Measurements from ENCODE around the gene NAXD.
A peak's percentile ranks its signal among the peaks of the same experiment; 100 is the strongest.
"Not testable (repeated sequence)": the region's sequence is repeated elsewhere in the genome, so short reads cannot be mapped to it uniquely, and the experiment has no call there.

Gene NAXD

GRCh38 chr13:110615322-110616102 is at the start of gene NAXD:
Gene NAXD, plus strand, starts transcription at chr13:110615545. Its CDS starts 57 bp downstream, at chr13:110615602.
- peak; percentile 85 for DNase-seq

- no peak for DNase-seq
Measured at GRCh38 chr13:110566171-110566570, 49.2 kb upstream of the NAXD start.

- no peak for DNase-seq
Measured at GRCh38 chr13:110568612-110569011, 46.7 kb upstream of the NAXD start.

GRCh38 chr13:110569962-110570361 is 45.4 kb upstream of the NAXD start:
- DNase-seq = not testable (repeated sequence)

GRCh38 chr13:110570886-110571285 is 44.5 kb upstream of the NAXD start:
- no peak for DNase-seq

- no peak for DNase-seq
Measured at GRCh38 chr13:110571896-110572777, 43.2 kb upstream of the NAXD start.

GRCh38 chr13:110572778-110573118 is 42.6 kb upstream of the NAXD start:
- DNase-seq = no peak

GRCh38 chr13:110574161-110574560 is 41.2 kb upstream of the NAXD start:
- DNase-seq = no peak

GRCh38 chr13:110575322-110576069 is 39.8 kb upstream of the NAXD start:
- DNase-seq = no peak

GRCh38 chr13:110576070-110576394 is 39.3 kb upstream of the NAXD start:
- no peak for DNase-seq

- DNase-seq = no peak
Measured at GRCh38 chr13:110576736-110577476, 38.4 kb upstream of the NAXD start.

- no peak for DNase-seq
Measured at GRCh38 chr13:110578363-110578762, 37.0 kb upstream of the NAXD start.

GRCh38 chr13:110580800-110581199 is 34.5 kb upstream of the NAXD start:
- no peak for DNase-seq

GRCh38 chr13:110581506-110582185 is 33.7 kb upstream of the NAXD start:
- no peak for DNase-seq

GRCh38 chr13:110582421-110582954 is 32.9 kb upstream of the NAXD start:
- DNase-seq = no peak

GRCh38 chr13:110583178-110583865 is 32.0 kb upstream of the NAXD start:
- no peak for DNase-seq

- DNase-seq = no peak
Measured at GRCh38 chr13:110589793-110590390, 25.5 kb upstream of the NAXD start.

- DNase-seq = no peak
Measured at GRCh38 chr13:110590577-110590976, 24.8 kb upstream of the NAXD start.

GRCh38 chr13:110592665-110593064 is 22.7 kb upstream of the NAXD start:
- DNase-seq = no peak

GRCh38 chr13:110593430-110594130 is 21.8 kb upstream of the NAXD start:
- DNase-seq = no peak

All from stimulated activated CD4-positive, alpha-beta T cell treated with anti-CD3 and anti-CD28 coated beads, Interleukin-4, amount 100 ng/mL, for 1 hour (primary cell).